Hypothalamus (tissue), 51 donors: ENCODE results near the gene ARHGEF5.
"Not testable (repeated sequence)": the region's sequence is repeated elsewhere in the genome, so short reads cannot be mapped to it uniquely, and the experiment has no call there.

Experiments
- DNase-seq, 51 donors: peaks; one replicate each; lab custom pipeline; 2025; lab: John Stamatoyannopoulos, UW

Gene ARHGEF5

DNA sequence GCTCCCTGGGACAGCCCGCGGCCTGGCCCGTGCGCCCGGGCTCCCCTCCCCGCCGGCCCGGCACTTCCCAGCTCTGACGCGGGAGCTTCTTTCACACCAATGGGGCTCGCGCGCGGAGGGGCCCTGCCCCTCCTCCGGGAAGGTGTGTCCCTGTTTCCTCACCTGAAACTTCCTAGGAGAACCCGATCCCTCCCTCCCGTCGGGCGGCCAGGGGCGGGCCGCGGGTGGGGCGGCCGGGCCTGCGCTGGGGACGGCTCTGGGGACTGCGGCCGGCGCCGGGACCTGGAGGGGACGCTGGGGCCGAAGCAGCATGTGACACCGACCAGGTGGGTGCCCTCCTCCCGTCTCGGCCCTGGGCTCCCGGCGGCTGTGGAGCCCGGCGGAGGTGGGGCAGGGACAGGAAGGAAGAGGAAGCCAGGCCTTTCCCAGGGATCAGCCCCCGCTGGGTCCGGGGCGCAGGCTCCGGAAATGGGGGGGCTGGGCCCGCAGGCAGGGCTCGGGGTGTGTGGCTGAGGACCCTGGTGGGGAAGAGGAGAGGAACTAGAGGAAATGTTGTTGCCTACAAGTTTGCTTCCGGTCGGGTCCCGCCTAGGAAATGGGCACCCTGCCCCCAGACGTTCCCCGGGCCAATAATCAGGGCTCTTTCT lies at the start of gene ARHGEF5:
Gene ARHGEF5, plus strand, starts transcription at position 227 of the 647 bp plus-strand sequence. CDS start 7,268 bp downstream, outside the sequence.
- not testable (repeated sequence) for DNase-seq

DNA sequence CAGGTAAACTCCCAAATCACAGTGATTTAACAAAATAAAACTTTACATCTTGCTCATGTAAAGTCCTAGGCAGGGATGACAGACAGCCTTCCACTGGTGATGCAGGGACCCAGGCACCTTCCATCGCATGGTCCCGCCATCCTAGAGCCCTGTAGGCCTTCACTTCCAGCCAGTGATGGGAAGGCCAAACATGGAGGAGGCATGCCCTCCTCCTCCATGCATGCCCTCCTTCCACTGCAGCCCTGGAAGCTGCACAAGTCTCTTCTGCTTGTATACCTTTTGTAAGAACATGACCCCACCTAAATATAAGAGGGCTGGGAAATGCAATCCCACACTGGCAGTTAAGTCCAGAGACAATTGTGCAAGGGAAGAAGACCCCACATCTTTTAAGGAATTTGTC lies 45.5 kb upstream of the ARHGEF5 start:
- DNase-seq, result not testable (repeated sequence)

DNA sequence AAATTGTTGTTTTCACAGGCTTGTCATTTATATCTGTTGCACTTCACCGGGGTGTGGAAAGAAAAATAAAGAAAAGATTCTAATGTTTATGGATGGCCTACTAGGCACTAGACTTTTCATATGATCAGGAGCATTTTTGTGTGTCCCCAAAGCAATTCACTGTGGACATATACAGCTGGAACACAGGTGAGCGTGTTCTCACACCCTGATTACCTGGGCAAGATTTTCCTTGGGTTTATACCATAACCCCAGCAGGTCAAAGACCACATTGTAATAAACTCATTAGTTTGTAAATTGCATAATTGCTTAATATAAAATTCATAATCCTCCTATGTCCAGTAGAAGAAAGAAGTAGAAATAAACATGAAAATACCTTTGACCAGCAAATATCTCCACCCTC lies 44.0 kb upstream of the ARHGEF5 start:
- DNase-seq, result not testable (repeated sequence)

DNA sequence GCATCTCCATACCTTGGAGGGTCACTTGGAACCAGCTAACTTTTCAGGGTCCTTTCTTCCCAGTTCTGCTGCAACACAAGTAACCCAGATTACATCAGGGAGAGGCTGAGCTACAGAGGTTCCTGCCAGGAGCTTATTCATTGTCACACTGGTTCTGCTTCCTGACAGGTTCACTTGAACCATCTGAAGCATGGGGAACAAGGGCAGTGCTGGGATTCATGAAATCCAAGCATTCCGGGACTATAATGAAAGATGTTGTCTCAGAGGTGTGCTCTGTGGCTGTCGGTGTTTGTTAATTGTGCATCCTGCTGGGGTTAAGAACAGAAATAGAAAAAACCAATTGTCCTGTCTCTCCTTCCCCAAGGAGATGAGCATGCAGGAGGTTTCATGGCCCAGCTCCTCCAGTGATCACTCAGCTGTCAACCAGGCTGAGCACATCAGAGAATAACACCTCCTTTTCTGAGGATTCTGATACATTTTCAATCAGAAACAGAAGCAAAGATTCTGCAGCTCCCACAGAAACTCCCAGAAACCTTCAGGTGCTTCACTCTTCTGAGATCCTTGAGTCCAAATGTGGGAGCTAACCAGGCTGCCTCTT lies 43.2 kb upstream of the ARHGEF5 start, which contains the start of gene OR2A1:
Gene OR2A1, plus strand, starts transcription at position 548 of the 598 bp plus-strand sequence. CDS start 5,706 bp downstream, outside the sequence.
- not testable (repeated sequence) for DNase-seq

DNA sequence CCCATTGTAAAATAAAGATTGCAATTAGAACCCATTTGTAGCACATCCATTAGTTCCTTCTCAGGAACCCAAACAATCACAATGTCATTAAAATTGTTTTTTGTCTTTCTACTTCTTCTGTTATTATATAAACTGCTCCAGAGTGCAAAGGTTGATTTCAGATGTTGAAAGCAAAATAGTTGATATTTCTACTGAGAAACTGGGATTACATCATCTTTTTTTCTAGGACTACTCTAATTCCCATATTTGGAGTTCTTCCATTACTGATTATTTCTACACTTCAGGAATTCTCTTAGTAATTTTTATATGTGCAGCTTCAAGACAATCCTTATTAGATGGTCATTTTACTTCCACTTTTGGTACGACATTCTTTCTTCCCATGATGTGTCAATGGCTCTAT lies 37.7 kb upstream of the ARHGEF5 start:
- DNase-seq, result not testable (repeated sequence)

DNA sequence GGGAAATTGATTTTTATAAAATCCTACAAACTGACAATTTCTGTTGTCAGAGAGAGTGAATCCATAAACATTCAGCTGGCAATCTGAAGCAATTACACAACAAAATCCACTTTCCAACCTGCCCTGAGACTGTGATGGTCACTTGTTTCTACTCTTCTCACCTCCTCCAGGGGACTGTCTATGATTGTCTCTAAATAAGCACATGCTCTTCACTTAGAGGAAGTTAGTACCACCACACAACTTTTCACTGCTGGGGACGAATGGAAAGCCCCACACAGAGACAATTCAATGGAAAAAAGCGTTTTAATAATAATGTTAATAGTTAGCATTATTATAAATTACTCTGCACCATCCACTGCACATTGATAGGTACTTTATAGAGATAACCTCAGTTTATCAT lies 35.7 kb upstream of the ARHGEF5 start:
- not testable (repeated sequence) for DNase-seq

DNA sequence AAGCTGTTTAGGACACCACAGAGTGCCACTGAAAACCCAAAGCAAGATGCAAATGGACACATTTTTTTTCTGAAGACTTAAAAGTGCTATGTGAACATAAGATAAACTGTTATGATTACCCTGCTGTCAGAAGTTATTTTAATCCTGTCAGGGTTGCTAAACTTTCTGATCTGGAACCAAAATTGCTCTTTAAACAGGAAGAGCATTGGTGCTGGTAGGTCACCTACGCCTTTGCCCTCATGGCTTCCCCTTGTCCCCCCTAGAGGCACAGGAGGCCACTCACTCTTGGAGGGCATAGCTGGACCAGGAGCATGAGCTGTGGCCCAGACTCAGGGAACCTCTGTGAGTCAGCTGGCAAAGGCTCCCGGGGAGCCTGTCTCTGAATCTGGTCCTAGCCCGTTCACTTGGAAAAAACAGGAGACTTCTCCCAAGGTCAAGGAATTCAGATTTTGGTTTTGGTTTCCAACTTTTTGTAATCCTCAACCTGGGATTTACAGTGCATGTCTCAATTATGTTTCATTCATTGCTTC lies 33.5 kb upstream of the ARHGEF5 start:
- DNase-seq, result not testable (repeated sequence)

DNA sequence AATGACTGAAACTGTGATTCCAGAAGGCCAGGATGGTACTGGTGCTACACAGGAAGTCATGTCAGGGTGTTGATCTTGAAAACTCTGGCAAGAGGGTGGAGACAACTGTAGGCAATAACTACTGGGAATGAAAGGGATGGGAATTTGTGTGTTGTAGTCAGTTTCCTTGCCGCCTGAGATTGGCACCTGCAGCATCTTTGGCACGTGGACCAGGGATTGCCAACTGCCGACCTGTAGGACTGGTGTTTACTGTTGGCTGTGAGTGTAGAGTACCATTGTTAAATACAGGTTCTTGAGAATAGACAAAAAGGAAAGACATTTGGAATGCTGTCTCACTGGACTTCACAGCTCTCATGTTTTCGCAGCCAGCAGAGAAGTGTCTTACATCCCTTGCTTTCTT lies 31.8 kb upstream of the ARHGEF5 start:
- DNase-seq, result not testable (repeated sequence)

DNA sequence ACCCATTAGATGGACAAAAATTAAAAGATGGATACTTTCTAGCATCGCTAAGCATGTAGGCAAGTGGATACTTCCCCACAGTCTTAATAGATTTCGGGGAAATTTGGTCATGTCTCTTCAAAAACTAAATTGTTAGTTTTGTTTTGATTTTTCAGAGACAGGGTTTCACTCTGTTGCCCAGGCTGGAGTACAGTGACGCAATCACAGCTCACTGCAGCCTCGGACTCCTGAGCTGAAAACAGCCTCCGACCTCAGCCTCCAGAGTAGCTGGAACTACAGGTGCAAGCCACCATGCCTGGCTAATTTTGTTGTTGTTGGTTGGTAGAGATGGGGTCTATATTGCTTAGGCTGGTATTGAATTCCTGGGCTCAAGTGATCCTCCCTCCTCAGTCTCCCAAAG lies 29.3 kb upstream of the ARHGEF5 start:
- DNase-seq, result not testable (repeated sequence)

DNA sequence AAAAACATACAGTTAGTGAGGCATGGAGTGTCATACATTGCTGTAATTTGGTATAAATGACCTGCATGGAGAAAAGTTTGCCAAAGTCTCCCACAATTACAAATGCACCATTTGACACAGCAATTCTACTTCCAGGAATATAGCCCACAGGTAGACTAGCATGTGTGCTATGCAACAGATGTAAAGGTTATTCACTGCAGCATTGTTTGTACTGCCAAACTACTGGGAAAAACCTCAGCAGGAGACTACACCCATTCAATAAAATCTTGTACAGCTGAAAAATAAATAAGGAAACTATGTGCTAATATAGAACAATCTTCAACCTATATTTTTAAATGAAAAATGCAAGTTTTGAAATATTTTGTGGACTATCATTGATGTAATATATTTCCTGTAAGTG lies 25.2 kb upstream of the ARHGEF5 start:
- not testable (repeated sequence) for DNase-seq

DNA sequence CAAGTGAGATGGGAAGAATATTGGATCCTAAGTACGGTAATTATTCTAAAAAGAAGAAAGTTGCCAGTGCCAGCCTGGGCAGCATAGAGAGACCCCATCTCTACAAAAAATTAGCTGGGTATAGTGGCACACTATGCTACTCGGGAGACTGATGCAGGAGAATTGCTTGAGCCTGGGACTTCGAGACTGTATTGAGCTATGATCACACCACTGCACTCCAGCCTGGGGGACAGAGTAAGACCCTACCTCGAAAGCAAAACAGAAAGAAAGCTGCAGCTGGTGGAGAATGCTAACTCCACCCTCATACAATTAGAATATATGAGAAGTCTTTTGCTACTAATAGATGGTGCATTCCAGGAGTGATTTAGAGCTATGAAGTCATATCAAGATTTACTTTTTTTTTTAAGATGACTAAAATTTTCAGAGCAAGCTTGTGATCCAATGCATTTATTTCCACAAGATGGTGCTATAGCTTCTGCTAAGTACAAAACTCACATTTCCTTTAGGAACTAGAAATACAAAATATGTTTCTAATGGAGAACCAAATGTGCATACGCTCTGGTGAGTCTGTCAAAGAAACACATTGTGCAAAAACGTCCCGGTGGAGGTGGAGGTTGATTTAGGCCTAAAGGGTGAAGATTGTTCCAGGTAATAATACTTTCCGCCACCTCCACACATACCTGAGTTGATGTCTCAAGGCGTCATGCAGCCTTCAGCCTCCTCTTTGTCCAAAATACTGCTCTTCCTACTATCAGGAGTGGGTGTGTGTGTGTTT lies 23.8 kb upstream of the ARHGEF5 start:
- not testable (repeated sequence) for DNase-seq

DNA sequence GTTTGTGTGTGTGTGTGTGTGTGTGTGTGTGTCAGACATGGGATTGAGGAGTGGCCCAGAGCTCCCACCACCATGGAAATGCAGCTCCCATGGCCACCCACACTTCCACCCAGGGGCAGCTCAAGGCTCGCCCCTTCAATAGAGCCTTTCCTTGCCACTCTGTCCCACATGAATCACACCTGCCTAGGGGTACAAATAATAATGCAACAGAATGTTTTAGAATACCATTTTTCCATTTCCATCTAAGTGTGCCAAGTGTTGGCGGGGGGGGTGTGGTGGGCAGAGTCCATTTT lies 23.3 kb upstream of the ARHGEF5 start:
- not testable (repeated sequence) for DNase-seq

DNA sequence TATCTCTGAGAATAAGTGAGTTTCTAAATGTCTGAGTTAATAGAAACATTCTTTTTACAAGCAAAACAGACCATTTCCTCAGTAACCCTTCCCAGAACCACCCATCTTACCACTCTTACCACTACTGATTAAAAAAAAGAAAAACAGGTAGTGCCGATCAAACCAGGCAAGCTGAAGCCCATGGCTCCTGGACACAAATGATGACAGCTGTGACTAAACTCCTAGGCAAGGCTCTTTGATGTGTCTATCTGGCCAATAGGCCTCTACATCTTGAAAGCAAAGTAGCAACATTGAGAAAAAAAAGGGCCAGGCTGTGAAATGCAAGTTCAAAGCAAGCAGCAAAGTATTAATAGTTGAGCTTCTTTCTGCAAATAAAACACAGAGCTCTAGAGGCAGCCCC lies 6.6 kb upstream of the ARHGEF5 start:
- not testable (repeated sequence) for DNase-seq

DNA sequence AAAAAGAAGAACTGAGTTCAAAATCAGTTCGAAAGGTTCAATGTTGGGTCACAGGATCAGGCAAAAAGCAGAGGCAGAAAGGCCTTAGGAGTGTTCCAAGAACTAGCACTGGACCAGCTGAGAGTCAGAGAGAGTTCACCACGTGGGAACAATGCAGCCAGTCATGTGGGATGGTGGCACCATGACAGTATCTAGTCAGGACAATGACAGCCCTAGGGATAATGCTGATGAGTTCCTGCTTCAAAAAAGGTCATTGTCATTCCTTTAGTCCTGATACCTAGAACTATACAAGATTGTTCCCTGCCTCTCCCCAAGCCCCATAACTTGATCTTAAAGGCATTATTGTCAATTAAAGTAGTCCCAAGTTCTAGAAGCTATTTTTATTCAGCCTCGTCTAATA lies 3.5 kb upstream of the ARHGEF5 start:
- DNase-seq, result not testable (repeated sequence)

DNA sequence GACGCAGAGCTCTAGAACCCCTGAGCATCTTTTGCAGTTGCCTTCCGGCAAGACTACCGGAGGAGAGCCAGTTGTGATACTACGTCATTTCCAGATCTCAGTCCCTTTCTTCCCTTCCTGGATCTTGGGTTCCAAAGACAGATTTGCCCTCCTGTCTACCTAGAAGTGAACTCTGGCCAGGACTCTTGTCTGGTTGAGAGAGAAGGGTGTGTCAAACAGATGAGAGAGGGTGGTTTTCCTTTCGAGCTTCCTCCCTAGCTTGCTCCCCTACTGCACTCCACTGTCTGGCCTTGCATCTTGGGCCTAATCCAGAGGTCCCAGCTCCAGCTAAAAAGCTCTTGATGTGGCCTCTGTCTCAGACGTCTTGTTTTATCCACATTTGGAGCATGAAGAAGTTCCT lies 983 bp downstream of the ARHGEF5 start:
- not testable (repeated sequence) for DNase-seq

DNA sequence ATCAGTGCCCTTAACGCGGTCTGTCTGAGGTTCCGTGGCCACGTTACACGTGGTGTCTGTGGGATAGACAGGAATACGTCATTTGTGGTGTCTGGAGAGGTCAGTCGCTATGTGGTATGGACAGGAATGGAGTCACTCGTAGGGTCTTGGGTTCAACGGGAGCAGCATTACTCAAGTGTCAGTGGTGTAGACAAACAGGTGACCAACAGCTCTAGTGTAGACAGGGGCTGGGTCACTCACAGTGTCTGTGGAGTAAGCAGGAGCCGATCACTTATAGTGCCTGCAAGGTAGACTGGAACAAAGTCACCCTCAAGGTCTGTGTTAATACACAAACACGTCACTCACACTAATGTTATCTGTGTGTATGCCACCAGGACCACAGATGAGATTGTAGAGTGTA lies 1.7 kb downstream of the ARHGEF5 start:
- DNase-seq, result not testable (repeated sequence)

DNA sequence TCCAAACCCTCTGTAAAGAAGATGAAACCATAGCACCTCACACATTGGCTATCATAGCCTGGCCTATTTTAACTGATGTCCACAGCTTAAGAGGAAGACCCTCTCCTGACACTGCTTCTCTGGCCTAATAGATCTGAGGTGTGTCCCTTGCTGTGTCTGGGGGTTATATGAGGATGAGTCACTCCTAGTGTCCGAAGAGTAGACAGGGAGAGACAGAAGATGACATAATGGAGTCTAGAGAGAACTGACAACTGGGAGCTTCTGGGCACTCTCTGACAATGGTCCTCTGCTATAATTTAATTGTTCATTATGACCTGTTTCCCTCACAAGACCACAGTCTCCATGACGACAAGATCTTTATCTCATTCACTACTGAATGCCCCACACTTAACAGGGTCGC lies 6.9 kb downstream of the ARHGEF5 start:
- DNase-seq, result not testable (repeated sequence)

DNA sequence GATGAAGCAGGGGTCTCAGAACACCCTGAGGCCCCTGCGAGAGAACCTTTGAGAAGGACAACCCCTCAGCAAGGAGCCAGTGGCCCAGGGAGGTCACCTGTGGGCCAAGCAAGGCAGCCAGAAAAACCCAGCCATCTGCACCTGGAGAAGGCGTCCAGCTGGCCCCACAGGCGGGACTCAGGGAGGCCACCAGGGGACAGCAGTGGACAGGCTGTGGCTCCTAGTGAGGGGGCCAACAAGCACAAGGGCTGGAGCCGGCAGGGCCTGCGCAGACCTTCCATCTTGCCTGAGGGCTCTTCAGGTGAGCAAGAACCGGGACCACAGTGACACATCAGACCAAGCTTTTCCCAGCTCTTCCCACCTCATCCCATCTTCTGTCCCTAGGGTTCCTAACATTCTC lies 10.3 kb downstream of the ARHGEF5 start:
- not testable (repeated sequence) for DNase-seq

DNA sequence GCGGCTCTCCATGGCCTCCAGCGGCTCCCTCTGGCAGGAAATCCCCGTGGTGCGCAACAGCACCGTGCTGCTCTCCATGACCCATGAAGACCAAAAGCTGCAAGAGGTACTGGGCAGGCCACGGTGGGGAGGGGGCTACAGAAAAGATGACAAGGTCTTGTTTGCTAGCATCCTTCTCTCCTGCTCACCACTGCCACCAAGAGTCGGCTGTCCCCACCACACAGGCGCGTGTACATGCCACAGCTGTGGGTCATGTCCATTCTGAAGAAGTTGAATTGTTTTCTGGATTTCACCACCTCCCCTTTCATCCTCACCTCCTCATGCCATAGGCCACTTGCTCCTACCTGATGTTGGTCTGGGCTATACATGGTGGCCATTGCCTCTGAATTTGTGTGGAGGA lies 12.0 kb downstream of the ARHGEF5 start:
- not testable (repeated sequence) for DNase-seq

DNA sequence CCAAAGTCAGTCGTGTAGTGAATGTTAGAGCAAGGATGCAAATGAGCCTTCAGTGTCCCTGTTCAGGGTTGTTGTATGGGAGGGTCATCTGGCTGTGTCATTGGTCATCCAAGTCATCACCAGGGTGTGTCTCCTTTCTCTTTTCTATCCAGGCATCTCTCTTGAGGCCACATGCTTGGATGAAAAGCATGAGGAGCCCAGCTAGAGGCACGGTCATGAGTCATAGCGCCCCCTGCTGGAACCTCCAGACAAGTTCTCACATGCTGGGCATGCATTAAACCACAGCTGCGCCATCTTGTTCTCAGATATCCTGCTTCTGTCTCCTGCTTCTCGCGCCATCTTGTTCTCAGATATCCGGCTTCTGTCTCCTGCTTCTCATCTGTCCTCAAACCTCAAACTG lies 14.0 kb downstream of the ARHGEF5 start:
- DNase-seq, result not testable (repeated sequence)

DNA sequence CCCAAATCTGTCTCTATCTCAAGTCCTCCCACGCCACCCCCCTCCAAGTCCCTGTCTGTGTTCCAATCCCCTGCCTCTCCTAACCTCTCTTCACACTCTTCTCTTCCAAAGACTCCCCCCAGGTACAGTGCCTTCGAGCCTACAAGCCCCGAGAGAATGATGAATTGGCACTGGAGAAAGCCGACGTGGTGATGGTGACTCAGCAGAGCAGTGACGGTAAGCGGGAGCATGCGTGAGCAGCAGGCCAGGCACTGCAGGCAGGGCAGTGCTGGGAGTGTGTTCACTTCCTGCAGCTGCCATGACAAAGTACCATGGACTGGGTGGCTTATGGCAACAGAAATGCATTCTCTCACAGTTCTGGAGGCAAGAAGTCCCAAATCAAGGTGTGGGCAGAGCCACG lies 23.4 kb downstream of the ARHGEF5 start:
- DNase-seq, result no peak
